Subcutaneous adipose tissue (tissue), 4 donors: Measurements from ENCODE around the gene SEM1. TPM values are rescaled to one million over a fixed set of nuclear protein-coding genes. Genes with fewer than 3 reads are reported as not detected.

ENCODE experiments used
- total RNA-seq, 4 donors: library from RNA; depleted of rRNA; stranded (reverse); fragments of >200 nt; gene quantifications; one replicate each; pipeline ENCODE4 v1.1.0, GENCODE V29; 2016
- TF ChIP-seq, protein P1 (sequence below): fragments of 450-650 bp; IDR thresholded peaks from one replicate; pipeline ENCODE4 v1.5.1; 2016; ENCODE audit warnings: low read depth, mild to moderate bottlenecking, control low read depth, antibody characterized with exemption, moderate library complexity

SEM1 gene
- total RNA-seq, 4 donors from 2014 or later = 10.9 to 33.6 (median 13.5) TPM

- TF ChIP-seq, protein P1, sequence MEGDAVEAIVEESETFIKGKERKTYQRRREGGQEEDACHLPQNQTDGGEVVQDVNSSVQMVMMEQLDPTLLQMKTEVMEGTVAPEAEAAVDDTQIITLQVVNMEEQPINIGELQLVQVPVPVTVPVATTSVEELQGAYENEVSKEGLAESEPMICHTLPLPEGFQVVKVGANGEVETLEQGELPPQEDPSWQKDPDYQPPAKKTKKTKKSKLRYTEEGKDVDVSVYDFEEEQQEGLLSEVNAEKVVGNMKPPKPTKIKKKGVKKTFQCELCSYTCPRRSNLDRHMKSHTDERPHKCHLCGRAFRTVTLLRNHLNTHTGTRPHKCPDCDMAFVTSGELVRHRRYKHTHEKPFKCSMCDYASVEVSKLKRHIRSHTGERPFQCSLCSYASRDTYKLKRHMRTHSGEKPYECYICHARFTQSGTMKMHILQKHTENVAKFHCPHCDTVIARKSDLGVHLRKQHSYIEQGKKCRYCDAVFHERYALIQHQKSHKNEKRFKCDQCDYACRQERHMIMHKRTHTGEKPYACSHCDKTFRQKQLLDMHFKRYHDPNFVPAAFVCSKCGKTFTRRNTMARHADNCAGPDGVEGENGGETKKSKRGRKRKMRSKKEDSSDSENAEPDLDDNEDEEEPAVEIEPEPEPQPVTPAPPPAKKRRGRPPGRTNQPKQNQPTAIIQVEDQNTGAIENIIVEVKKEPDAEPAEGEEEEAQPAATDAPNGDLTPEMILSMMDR = no peak
Observed at GRCh38 chr7:96645084-96645483, 64.6 kb downstream of the SEM1 start.

GRCh38 chr7:96640054-96640453 is 69.6 kb downstream of the SEM1 start:
- TF ChIP-seq, protein P1 = no peak
